ENCODE data around the gene P2RY1. TPM values are rescaled to one million over a fixed set of nuclear protein-coding genes. Genes with fewer than 3 reads are reported as not detected.

The P2RY1 gene
- total RNA-seq, 1 donor from 2014 or later, result 0.05 TPM

DNA sequence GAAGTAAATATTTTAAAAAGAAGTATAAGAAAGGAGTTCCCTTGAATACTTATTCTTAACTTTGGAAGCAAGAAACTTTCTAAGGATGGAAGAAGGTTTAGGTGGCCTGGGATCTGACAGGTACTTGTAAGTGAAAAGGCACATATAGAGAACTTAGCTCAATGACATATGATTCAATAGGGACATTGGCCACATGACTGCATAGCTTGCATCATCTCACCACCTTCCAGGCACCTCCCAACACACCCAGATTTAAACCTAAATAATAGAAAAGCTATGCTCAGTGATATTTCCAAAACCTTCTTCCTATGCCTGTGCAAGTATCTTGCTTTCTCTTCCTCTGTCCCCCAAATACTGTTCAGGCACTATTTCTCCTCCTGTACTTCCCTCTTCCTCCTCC, 4.7 kb upstream of the P2RY1 start:
- TF ChIP-seq, protein P1, sequence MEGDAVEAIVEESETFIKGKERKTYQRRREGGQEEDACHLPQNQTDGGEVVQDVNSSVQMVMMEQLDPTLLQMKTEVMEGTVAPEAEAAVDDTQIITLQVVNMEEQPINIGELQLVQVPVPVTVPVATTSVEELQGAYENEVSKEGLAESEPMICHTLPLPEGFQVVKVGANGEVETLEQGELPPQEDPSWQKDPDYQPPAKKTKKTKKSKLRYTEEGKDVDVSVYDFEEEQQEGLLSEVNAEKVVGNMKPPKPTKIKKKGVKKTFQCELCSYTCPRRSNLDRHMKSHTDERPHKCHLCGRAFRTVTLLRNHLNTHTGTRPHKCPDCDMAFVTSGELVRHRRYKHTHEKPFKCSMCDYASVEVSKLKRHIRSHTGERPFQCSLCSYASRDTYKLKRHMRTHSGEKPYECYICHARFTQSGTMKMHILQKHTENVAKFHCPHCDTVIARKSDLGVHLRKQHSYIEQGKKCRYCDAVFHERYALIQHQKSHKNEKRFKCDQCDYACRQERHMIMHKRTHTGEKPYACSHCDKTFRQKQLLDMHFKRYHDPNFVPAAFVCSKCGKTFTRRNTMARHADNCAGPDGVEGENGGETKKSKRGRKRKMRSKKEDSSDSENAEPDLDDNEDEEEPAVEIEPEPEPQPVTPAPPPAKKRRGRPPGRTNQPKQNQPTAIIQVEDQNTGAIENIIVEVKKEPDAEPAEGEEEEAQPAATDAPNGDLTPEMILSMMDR (IDR thresholded peaks at IDR 0.05), result no peak
- Mint-ChIP-seq H3K27me3 (ENCODE audit: low read depth) (peaks cover 23% of the 10 kb centered on the region), H3K27ac (ENCODE audit: unreplicated experiment) (no peak overlapping the region), H3K9me3 (ENCODE audit: low read depth) (no peaks in the 10 kb centered on the region), H3K4me1 (ENCODE audit: low read depth) (peaks cover 10% of the 10 kb centered on the region), H3K36me3 (ENCODE audit: low read depth) (no peaks in the 10 kb centered on the region), H3K4me3 (ENCODE audit: unreplicated experiment) (no peak overlapping the region)
- no peak for DNase-seq (ENCODE audit: low spot score)

DNA sequence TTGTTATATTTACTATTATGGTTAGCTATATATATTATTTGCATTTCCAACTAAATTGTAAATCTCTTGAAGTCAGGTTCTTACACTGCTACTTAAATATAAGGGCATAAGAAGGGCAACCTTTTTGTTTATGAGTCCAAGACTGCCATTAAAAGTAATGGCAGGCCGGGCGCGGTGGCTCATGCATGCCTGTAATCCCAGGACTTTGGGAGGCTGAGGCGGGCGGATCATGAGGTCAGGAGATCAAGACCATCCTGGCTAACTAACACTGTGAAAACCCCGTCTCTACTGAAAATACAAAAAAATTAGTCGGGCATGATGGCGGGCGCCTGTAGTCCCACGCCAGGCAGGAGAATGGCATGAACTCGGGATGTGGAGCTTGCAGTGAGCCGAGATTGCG, 2.9 kb upstream of the P2RY1 start:
- H3K9me3 Mint-ChIP-seq (ENCODE audit: low read depth), result no peaks in the 10 kb centered on the region
- TF ChIP-seq, protein P1 (IDR thresholded peaks at IDR 0.05), result no peak
- DNase-seq (ENCODE audit: low spot score), result no peak
- H3K27ac Mint-ChIP-seq (ENCODE audit: unreplicated experiment), result no peak overlapping the region
- no peaks in the 10 kb centered on the region for H3K36me3 Mint-ChIP-seq (ENCODE audit: low read depth)
- no peak overlapping the region for H3K4me3 Mint-ChIP-seq (ENCODE audit: unreplicated experiment)
- H3K4me1 Mint-ChIP-seq (ENCODE audit: low read depth), result peaks cover 20% of the 10 kb centered on the region
- peaks cover 34% of the 10 kb centered on the region for H3K27me3 Mint-ChIP-seq (ENCODE audit: low read depth)

DNA sequence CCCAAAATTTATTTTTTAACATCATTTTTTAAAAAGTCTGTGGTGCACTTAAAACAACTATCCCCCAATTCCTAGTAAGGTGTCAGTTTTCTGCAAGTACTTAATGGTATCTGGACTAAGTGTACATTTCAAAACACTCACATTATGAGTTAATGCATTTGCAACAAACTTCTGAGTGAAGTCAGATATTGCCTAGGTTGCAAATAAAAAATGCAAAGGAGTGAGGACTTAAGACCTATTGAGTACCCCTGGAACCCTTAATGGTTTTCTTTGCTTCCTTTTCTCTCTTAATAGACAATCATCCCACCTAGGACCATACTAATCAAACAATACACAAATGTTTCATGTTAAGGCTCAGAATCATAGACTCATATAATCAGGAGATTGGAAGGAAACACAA, 1.8 kb upstream of the P2RY1 start:
- H3K36me3 Mint-ChIP-seq (ENCODE audit: low read depth), result no peaks in the 10 kb centered on the region
- H3K27me3 Mint-ChIP-seq (ENCODE audit: low read depth), result peaks cover 38% of the 10 kb centered on the region
- TF ChIP-seq, protein P1 (IDR thresholded peaks at IDR 0.05), result no peak
- no peak for DNase-seq (ENCODE audit: low spot score)
- no peak overlapping the region for H3K27ac Mint-ChIP-seq (ENCODE audit: unreplicated experiment)
- H3K4me1 Mint-ChIP-seq (ENCODE audit: low read depth), result peaks cover 20% of the 10 kb centered on the region
- H3K4me3 Mint-ChIP-seq (ENCODE audit: unreplicated experiment), result no peak overlapping the region
- no peaks in the 10 kb centered on the region for H3K9me3 Mint-ChIP-seq (ENCODE audit: low read depth)

DNA sequence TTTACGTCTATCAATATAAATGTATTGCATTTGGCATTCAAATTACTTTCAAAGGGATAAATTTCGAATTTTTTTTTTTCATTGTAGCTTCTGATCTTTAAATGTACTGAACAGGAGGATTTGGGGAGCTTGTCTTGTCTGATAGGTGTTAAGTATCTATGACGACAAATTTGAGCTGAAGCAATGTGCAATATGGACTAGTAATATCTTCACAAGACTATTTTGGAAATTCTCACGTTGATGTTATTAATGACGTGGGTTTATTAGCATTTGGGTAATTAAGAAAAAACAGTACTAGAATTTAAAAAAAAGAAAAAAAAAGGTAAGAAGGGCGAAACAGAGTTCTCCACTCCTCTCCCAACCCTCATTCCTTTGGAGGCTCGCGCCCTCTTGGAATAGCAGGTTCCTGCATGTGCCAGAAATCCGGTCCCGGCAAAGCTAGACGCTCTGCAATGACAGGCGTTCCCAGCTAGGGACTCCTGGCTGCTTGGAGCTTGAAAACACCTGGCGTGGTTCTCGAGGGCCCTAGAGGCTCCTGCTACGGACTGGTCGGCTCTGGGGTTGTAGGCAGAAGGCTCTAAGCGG, 648 bp upstream of the P2RY1 start:
- Mint-ChIP-seq H3K4me3 (ENCODE audit: unreplicated experiment) (peak overlapping the region; percentile 88), H3K4me1 (ENCODE audit: low read depth) (peaks cover 20% of the 10 kb centered on the region), H3K27me3 (ENCODE audit: low read depth) (peaks cover 45% of the 10 kb centered on the region), H3K27ac (ENCODE audit: unreplicated experiment) (no peak overlapping the region), H3K36me3 (ENCODE audit: low read depth) (no peaks in the 10 kb centered on the region), H3K9me3 (ENCODE audit: low read depth) (no peaks in the 10 kb centered on the region)
- no peak for DNase-seq (ENCODE audit: low spot score)
- TF ChIP-seq, protein P1 (IDR thresholded peaks at IDR 0.05), result peak; percentile 7

DNA sequence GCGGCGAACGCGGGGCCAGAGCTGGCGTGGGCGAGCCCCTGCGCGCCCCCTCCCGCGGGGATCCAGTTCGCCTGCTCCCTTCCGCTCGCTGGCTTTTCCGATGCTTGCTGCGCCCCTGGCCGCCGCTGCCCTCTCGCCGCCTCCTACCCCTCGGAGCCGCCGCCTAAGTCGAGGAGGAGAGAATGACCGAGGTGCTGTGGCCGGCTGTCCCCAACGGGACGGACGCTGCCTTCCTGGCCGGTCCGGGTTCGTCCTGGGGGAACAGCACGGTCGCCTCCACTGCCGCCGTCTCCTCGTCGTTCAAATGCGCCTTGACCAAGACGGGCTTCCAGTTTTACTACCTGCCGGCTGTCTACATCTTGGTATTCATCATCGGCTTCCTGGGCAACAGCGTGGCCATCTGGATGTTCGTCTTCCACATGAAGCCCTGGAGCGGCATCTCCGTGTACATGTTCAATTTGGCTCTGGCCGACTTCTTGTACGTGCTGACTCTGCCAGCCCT, 721 bp downstream of the P2RY1 start:
- Mint-ChIP-seq H3K27ac (ENCODE audit: unreplicated experiment) (no peak overlapping the region), H3K27me3 (ENCODE audit: low read depth) (peaks cover 41% of the 10 kb centered on the region), H3K4me1 (ENCODE audit: low read depth) (peaks cover 20% of the 10 kb centered on the region), H3K4me3 (ENCODE audit: unreplicated experiment) (peak overlapping the region; percentile 88), H3K36me3 (ENCODE audit: low read depth) (no peaks in the 10 kb centered on the region), H3K9me3 (ENCODE audit: low read depth) (no peaks in the 10 kb centered on the region)
- DNase-seq (ENCODE audit: low spot score), result no peak
- TF ChIP-seq, protein P1 (IDR thresholded peaks at IDR 0.05), result peak; percentile 26

All from chondrocyte (in vitro differentiated cells).